ENCODE data around the gene SHCBP1. TPM values are rescaled to one million over a fixed set of nuclear protein-coding genes. Genes with fewer than 3 reads are reported as not detected.

SHCBP1 gene
- total and polyA plus RNA-seq, 2 of the 4 experiments (the other 2 are of a cell fraction) = 18.3 to 18.6 TPM

DNA sequence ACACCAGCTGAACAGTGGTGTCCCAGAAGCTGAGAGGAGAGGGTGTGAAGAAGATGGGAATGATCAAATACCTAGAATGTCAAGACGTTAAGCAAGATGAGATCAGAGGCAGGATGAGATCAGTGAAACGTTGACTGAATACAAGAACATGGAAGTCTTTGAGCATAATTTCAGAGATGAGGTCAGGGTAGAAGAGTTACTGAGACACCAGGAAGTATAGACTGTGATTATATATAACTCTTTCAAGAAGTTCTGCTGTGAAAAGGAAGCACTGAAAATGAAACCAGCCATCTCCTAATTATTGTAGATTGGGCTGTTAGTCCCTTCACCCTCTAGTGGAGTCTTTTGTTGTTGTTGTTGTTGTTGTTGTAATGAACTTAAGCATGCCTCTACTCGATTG is 9.1 kb downstream of the SHCBP1 start:
- Histone ChIP-seq H2AK9ac (replicated peaks; ENCODE audit: low read depth, low read length, poor library complexity) (no peak overlapping the region), H3K4me1 (ENCODE audit: control insufficient read depth, insufficient read depth, low read length) (no peaks in the 10 kb centered on the region), H3K9me3 (ENCODE audit: control insufficient read depth, insufficient read depth, low read length) (no peaks in the 10 kb centered on the region), H3K4ac (ENCODE audit: low read depth, low read length) (no peak overlapping the region), H3K79me1 (ENCODE audit: low read depth in 1 of 2, low read length in 2 of 2) (peaks cover 33 to 48% of the 10 kb centered on the region in 2 experiments), H3K18ac (ENCODE audit: low read depth, low read length) (no peak overlapping the region), H3K36me3 (ENCODE audit: control insufficient read depth, insufficient read depth, low read length) (no peaks in the 10 kb centered on the region), H2BK20ac (ENCODE audit: low read depth, low read length) (no peak overlapping the region), H4K8ac (ENCODE audit: low read depth in 2 of 2, low read length in 2 of 2) (no peak overlapping the region), H3K9me1 (ENCODE audit: insufficient read depth, low read length) (no peaks in the 10 kb centered on the region; the same call in 1 of the 2 replicates), H3K27me3 (ENCODE audit: control insufficient read depth, insufficient read depth, low read length) (no peaks in the 10 kb centered on the region), H3K23ac (ENCODE audit: low read depth, low read length) (no peak overlapping the region), H3K27ac (ENCODE audit: insufficient read depth, low read length) (no peak overlapping the region), H3K4me2 (ENCODE audit: low read depth, low read length) (peak overlapping the region; percentile 48; the same call in 1 of the 2 replicates), H3K56ac (ENCODE audit: extremely low read depth, insufficient read depth, low read length) (no peak overlapping the region), H4K20me1 (ENCODE audit: insufficient read depth, low read length) (no peaks in the 10 kb centered on the region), H3K14ac (replicated peaks; ENCODE audit: low read depth, low read length) (no peak overlapping the region), H2BK120ac (ENCODE audit: low read depth, low read length) (no peak overlapping the region), H2BK5ac (ENCODE audit: low read depth, low read length, poor library complexity, severe bottlenecking) (no peak overlapping the region), H2BK15ac (ENCODE audit: low read depth, low read length) (no peak overlapping the region), H2AFZ (replicated peaks; ENCODE audit: low read length, poor library complexity) (no peak overlapping the region), H3K9ac (ENCODE audit: low read depth, low read length) (no peak overlapping the region), H4K91ac (ENCODE audit: insufficient read depth, low read depth, low read length) (no peak overlapping the region), H3K4me3 (ENCODE audit: insufficient read depth, low read depth, low read length) (no peak overlapping the region), H2AK5ac (ENCODE audit: low read depth, low read length) (no peak overlapping the region), H4K5ac (ENCODE audit: low read depth, low read length) (no peak overlapping the region)
- dilution Hi-C loops (cut with HindIII; ENCODE audit: low sequenced_read_pairs, unreplicated experiment) (no loop called here), in situ Hi-C loops (cut with MboI; ENCODE audit: low sequenced_read_pairs) (no loop called here), intact Hi-C loops (cut with micrococcal nuclease) (no loop called here)
- CTCF ChIA-PET = interaction anchor here (0.6 to 1.1 kb wide), 2 partner anchors 18 to 211 kb away, joined by 3 to 4 read pairs; no protein-coding TSS in a partner anchor
- BruUV-seq (replicated peaks) = no TSS peak
- WGBS, 2 experiments (ENCODE audit: extremely low coverage in 2 of 2, insufficient read length in 1 of 2) = 93% methylated on average over 2 of the region's 3 CpGs; no CpG with 5 or more reads in 1 of the 2 experiments
- POLR2A ChIA-PET (ENCODE audit: unreplicated experiment) = no interaction called here
- TF ChIP-seq POLR2A (IDR thresholded peaks at IDR 0.05; ENCODE audit: low read depth, low read length) (no peak), RFX5 (IDR thresholded peaks at IDR 0.05; ENCODE audit: low read depth, low read length) (no peak), SMC3 (IDR thresholded peaks at IDR 0.05; ENCODE audit: low read depth, low read length) (no peak), MAZ (IDR thresholded peaks at IDR 0.05; ENCODE audit: borderline replicate concordance, low read depth, low read length) (no peak), FOS (IDR thresholded peaks at IDR 0.05; ENCODE audit: low read depth, low read length) (no peak), CHD1 (IDR thresholded peaks at IDR 0.05; ENCODE audit: low read depth, low read length) (no peak), CEBPB (IDR thresholded peaks at IDR 0.05; ENCODE audit: low read depth, low read length) (no peak), RCOR1 (IDR thresholded peaks at IDR 0.05; ENCODE audit: insufficient replicate concordance, low read length) (no peak), RAD21 (IDR thresholded peaks at IDR 0.05; ENCODE audit: low read length) (no peak), BHLHE40 (IDR thresholded peaks at IDR 0.05; ENCODE audit: low read depth, low read length) (no peak)
- TF ChIP-seq, protein P1, sequence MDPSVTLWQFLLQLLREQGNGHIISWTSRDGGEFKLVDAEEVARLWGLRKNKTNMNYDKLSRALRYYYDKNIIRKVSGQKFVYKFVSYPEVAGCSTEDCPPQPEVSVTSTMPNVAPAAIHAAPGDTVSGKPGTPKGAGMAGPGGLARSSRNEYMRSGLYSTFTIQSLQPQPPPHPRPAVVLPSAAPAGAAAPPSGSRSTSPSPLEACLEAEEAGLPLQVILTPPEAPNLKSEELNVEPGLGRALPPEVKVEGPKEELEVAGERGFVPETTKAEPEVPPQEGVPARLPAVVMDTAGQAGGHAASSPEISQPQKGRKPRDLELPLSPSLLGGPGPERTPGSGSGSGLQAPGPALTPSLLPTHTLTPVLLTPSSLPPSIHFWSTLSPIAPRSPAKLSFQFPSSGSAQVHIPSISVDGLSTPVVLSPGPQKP (IDR thresholded peaks at IDR 0.05; ENCODE audit: borderline replicate concordance, low read depth, low read length) = no peak
- ATAC-seq (ENCODE audit: low read depth) = no peak
- no peak for DNase-seq

Data from IMR-90 (cell line).